Measurements from ENCODE around the gene VENTX. TPM values are rescaled to one million over a fixed set of nuclear protein-coding genes. Genes with fewer than 3 reads are reported as not detected.

VENTX gene
- total and polyA plus RNA-seq, 7 donors, result 0.36 to 1.4 (median 0.83) TPM; not detected in 2

DNA sequence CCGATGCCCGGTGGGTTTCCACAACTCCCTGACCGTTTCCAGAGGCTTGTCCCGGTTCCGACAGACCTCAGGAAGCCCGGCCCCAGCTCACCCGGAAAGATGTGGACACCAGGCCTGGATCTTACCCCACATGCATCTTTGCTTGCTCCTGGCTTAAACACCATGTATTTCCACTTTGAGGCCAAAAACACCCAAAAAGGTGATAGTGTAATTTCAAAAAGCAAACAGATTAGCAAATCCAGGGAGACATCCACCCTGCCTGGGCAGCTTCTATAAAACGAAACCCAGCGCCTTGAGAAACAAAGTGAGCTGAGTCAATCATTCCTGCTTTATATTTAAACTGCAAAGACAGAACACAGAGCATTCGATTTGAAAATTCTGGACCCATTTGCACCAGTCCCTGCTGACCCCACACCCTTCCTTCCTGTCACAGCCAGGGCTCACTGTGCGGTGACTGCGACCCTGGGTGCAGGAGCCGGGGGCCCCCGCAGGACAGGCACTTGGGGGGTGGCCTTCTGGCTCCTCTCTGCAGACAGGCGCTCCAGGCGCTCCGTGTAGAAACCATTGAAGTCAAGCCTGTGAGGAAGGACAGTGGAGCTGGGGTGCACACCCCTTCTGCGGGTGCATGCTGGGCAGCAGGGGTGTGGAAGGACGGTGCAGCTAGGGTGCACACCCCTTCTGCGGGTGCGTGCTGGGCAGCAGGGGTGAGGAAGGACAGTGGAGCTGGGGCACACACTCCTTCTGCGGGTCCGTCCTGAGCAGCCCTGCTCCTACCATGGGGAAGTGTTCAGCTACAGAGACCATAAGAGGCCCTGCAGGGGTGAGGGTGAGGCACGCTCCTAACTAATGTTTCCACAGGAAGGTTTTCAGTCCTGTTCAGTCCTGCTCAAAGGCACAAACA is 41.9 kb downstream of the VENTX start:
- Histone ChIP-seq H3K27me3 (peaks cover 17 to 29% (median 17%) of the 10 kb centered on the region in 3 donors), H3K9me3 (no peaks in the 10 kb centered on the region), H3K36me3 (peaks cover 12 to 60% (median 42%) of the 10 kb centered on the region in 4 donors), H3K4me1 (peaks cover 0 to 15% (median 10%) of the 10 kb centered on the region in 4 donors), H3K4me3 (no peak overlapping the region), H3K27ac (no peak overlapping the region)
- no peak for DNase-seq
- intact Hi-C loops (cut with DNase I), result no loop called here
- TF ChIP-seq, protein P1, sequence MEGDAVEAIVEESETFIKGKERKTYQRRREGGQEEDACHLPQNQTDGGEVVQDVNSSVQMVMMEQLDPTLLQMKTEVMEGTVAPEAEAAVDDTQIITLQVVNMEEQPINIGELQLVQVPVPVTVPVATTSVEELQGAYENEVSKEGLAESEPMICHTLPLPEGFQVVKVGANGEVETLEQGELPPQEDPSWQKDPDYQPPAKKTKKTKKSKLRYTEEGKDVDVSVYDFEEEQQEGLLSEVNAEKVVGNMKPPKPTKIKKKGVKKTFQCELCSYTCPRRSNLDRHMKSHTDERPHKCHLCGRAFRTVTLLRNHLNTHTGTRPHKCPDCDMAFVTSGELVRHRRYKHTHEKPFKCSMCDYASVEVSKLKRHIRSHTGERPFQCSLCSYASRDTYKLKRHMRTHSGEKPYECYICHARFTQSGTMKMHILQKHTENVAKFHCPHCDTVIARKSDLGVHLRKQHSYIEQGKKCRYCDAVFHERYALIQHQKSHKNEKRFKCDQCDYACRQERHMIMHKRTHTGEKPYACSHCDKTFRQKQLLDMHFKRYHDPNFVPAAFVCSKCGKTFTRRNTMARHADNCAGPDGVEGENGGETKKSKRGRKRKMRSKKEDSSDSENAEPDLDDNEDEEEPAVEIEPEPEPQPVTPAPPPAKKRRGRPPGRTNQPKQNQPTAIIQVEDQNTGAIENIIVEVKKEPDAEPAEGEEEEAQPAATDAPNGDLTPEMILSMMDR (IDR thresholded peaks at IDR 0.05), result no peak
- TF ChIP-seq EP300 (IDR thresholded peaks at IDR 0.05), result no peak
- no peak for TF ChIP-seq POLR2AphosphoS5 (IDR thresholded peaks at IDR 0.05)
- TF ChIP-seq POLR2A (IDR thresholded peaks at IDR 0.05), result no peak
- 77 to 88% methylated on average over 24 of the region's 24 CpGs for WGBS, 2 donors

DNA sequence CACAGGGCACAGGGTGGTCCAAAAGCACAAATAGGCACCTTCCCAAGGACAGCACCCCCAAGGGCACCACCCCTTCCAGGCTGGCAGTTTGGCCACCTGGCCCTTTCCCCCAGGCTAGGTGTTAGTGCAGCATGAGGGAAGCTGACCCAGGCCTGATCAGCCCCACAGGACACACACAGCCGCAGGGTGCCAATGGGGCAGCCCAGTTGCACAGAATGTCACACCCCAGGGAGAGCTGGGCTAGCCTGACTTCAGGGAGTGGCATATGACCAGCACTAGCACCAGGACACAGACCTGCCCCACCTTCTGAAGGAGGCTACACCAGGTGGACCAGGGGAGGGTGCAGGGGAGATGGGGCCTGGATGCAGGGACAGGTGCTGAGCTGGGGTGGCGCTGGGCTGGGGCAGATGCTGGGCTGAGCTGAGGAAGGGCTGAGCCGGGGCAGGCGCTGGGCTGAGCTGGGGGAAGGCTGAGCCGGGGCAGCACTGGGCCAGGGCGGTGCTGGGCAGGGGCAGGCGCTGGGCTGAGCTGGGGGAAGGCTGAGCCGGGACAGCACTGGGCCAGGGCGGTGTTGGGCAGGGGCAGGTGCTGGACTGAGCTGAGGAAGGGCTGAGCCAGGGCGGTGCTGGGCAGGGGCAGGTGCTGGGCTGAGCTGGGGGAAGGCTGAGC is 42.9 kb downstream of the VENTX start:
- no peak for DNase-seq
- Histone ChIP-seq H3K27ac (no peak overlapping the region), H3K27me3 (peaks cover 15 to 22% (median 17%) of the 10 kb centered on the region in 3 donors), H3K4me1 (peaks cover 0 to 15% (median 10%) of the 10 kb centered on the region in 4 donors), H3K9me3 (no peaks in the 10 kb centered on the region), H3K36me3 (peaks cover 22 to 69% (median 51%) of the 10 kb centered on the region in 4 donors), H3K4me3 (no peak overlapping the region)
- intact Hi-C loops (cut with DNase I), result no loop called here
- TF ChIP-seq POLR2A (IDR thresholded peaks at IDR 0.05), result no peak
- no peak for TF ChIP-seq POLR2AphosphoS5 (IDR thresholded peaks at IDR 0.05)
- TF ChIP-seq, protein P1 (IDR thresholded peaks at IDR 0.05), result no peak
- no peak for TF ChIP-seq EP300 (IDR thresholded peaks at IDR 0.05)
- WGBS, 2 donors, result 94 to 96% methylated on average over 10 of the region's 10 CpGs

DNA sequence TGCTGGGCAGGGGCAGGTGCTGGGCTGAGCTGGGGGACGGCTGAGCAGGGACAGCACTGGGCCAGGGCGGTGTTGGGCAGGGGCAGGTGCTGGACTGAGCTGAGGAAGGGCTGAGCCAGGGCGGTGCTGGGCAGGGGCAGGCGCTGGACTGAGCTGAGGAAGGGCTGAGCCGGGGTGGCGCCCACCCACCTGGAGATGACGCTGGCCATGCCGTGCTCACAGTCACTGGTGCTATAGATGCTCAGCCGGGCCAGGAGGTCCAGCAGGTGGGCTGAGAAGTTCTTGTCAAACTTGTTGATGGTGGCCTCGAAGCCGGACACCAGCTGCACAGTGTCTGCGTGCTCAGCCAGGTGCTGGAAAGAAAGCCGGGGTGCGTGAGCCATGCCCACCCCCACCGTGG is 43.4 kb downstream of the VENTX start:
- peaks cover 13 to 17% (median 16%) of the 10 kb centered on the region in 3 donors for H3K27me3 ChIP-seq
- no peak overlapping the region for H3K27ac ChIP-seq
- H3K4me1 ChIP-seq, result peaks cover 0 to 14% (median 10%) of the 10 kb centered on the region in 4 donors
- no peak for TF ChIP-seq POLR2A (IDR thresholded peaks at IDR 0.05)
- TF ChIP-seq, protein P1 (IDR thresholded peaks at IDR 0.05), result no peak
- intact Hi-C loops (cut with DNase I), result no loop called here
- H3K9me3 ChIP-seq, result no peaks in the 10 kb centered on the region
- no peak for DNase-seq
- 94 to 96% methylated on average over 15 of the region's 15 CpGs for WGBS, 2 donors
- no peak overlapping the region for H3K4me3 ChIP-seq
- H3K36me3 ChIP-seq, result peaks cover 28 to 75% (median 52%) of the 10 kb centered on the region in 4 donors

DNA sequence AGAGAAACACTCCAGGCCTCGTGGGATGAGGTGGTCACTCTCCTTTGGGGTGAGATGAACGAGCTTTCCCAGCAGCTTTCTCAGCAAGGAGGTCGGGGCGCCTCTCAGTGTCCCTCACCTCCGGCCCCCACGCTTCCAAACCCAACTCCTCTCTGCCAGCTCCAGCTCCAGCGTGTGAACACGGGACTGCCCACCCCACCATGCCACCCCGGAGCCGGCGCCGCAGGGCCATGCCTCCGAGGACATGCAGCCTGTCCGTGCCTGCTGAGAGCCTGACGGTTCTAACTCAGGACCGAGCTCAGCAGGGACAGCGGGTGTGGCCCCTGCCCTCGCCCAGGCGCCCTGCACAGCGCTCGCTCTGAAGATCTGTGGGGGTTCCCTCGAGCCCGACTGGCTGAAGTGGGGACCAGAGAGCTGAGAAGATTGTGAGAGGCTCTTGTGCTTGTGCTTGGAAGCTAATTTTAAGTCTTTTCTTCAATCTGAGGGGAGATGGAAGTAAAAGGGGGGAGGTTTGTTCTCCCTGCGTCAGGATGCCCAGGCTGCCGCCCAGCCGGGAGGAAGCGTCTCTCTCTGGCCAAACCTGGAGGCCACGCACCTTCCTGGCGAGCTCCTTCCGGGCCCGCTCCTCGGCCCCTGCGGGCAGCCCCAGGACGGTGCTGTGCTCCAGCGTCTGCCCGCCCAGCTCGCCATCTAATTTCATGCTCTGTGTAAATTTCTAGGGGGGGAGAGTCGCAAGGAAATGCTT is 44.1 kb downstream of the VENTX start:
- Histone ChIP-seq H3K4me3 (no peak overlapping the region), H3K4me1 (peaks cover 0 to 7% (median 4%) of the 10 kb centered on the region in 4 donors), H3K36me3 (peaks cover 34 to 82% (median 53%) of the 10 kb centered on the region in 4 donors), H3K9me3 (no peaks in the 10 kb centered on the region), H3K27me3 (peaks cover 6 to 9% (median 9%) of the 10 kb centered on the region in 3 donors), H3K27ac (no peak overlapping the region)
- intact Hi-C loops (cut with DNase I), result no loop called here
- DNase-seq, result no peak
- TF ChIP-seq, protein P1 (IDR thresholded peaks at IDR 0.05), result no peak
- TF ChIP-seq POLR2AphosphoS5 (IDR thresholded peaks at IDR 0.05), result no peak
- no peak for TF ChIP-seq EP300 (IDR thresholded peaks at IDR 0.05)
- no peak for TF ChIP-seq POLR2A (IDR thresholded peaks at IDR 0.05)
- WGBS, 2 donors, result 93 to 94% methylated on average over 38 of the region's 38 CpGs

Data from sigmoid colon (tissue), 7 donors.